ENCODE measurements around the gene RNF115.

DNA sequence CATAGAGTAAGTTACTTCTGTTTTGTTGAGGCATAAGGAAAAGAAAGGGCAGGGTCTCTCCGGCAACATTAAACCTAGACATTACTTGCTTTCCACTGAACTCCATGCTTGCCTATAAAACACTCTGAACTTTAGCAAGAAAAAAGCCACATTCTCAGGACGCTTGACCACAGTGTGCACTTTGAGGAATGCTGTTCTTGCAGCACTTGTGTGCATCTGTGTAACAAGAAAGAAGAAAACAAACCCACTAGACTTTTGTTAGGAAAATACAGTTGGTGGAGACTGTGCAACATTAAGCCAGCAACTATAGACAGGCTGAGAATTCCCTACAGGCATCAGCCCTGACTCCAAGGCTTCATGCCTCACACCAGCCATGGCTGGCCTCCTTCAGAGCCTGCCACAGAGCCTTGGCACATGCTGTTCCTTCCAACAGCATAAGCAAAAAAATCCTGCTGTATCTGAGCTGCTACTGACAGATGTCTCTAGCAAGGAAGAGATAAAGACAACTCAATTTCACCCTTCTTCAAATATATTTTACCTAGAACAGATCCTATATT, 122.5 kb downstream of the RNF115 start:
- TF ChIP-seq, protein P1, sequence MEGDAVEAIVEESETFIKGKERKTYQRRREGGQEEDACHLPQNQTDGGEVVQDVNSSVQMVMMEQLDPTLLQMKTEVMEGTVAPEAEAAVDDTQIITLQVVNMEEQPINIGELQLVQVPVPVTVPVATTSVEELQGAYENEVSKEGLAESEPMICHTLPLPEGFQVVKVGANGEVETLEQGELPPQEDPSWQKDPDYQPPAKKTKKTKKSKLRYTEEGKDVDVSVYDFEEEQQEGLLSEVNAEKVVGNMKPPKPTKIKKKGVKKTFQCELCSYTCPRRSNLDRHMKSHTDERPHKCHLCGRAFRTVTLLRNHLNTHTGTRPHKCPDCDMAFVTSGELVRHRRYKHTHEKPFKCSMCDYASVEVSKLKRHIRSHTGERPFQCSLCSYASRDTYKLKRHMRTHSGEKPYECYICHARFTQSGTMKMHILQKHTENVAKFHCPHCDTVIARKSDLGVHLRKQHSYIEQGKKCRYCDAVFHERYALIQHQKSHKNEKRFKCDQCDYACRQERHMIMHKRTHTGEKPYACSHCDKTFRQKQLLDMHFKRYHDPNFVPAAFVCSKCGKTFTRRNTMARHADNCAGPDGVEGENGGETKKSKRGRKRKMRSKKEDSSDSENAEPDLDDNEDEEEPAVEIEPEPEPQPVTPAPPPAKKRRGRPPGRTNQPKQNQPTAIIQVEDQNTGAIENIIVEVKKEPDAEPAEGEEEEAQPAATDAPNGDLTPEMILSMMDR (IDR thresholded peaks at IDR 0.05), result no peak
- TF ChIP-seq POLR2A (IDR thresholded peaks at IDR 0.05), result no peak
